HuH-7 (cell line): Measurements from ENCODE around the gene INA.

ENCODE experiments used
- DNase-seq: peaks from one replicate; pipeline ENCODE4 v3.0.0; 2011; ENCODE audit warnings: low spot score

INA gene

DNA sequence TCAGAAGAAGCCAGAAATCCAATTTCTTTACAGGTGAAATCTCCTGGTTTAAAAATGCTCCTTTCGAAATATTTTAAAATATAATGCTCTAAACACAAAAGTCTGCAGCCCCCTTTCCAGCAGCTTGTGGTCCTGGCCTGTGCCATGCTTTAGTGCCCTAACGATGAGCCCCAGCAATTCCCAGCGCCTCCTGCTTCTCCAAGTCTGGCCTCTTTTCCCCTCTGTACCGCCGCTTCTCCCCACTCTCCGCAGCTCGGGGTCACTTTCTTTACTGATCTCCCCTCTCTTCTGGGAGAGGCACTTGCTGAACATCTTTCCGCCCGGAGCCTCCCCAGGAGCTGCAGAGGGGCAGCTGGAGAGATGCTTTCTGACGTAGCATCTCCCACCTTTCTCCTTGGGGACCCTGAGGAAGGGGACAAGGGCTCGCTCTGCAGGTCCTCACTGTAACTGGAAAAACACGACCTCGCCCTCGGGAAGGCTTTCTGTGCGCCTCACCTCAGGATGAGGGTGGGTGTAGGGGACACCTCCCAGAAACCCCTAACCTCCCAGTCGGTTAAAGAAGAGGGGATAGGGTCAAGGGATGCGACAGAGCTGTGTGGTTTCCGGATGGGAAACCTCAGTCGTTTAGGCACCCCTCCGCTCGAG, 565 bp upstream of the INA start:
- no peak for DNase-seq

DNA sequence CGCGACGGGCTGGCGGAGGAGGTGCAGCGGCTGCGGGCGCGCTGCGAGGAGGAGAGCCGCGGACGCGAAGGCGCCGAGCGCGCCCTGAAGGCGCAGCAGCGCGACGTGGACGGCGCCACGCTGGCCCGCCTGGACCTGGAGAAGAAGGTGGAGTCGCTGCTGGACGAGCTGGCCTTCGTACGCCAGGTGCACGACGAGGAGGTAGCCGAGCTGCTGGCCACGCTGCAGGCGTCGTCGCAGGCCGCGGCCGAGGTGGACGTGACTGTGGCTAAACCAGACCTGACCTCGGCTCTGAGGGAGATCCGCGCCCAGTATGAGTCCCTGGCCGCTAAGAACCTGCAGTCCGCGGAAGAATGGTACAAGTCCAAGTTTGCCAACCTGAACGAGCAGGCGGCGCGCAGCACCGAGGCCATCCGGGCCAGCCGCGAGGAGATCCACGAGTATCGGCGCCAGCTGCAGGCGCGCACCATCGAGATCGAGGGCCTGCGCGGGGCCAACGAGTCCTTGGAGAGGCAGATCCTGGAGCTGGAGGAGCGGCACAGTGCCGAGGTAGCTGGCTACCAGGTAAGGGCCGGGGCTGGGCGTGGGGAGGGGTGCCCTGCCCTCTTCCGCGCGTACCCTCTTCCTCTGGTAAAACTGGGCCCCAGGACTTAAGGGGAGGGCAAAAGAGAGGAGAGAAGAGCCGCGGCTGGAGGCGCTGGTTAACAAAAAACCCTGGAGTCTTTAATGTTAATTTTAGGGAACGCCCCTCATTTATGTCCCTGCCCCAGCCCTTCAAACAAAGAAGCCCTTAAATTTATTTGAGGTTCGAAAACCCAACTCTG, 987 bp downstream of the INA start:
- DNase-seq, result no peak

DNA sequence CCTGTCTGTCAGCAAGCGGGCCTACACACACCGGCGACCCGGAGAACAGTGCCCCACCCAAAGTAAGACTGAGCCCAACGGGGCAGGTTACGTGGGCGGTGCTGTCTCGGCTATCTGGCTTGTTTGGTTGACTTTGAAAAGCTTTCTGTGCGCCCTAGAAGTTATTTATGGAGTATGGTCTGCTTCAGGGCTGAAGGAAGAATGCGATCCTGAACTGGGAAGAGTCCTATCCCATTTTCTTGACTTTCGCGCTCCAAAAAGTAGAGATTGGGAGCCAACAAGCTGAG, 1.5 kb downstream of the INA start:
- DNase-seq, result no peak

DNA sequence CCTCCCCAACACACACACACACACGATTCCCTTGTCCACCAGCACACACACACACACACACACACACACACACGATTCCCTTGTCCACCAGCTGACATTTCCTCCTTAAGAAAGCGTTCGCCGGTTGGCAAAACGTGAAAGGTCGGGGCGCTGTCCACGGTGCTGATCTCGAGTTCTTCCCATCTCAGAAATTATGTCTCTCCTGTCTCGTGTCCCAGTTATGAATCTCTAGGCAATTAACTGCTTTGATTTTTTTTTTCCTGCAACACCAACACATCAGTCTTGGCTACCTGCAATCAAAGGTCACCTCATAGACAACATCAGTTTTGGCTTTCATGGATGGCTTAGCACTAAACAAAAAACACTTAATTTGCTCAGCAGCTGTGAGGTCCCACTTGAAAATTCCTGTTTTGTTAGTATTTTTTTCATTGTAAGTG, 1.9 kb downstream of the INA start:
- DNase-seq, result peak; percentile 45

DNA sequence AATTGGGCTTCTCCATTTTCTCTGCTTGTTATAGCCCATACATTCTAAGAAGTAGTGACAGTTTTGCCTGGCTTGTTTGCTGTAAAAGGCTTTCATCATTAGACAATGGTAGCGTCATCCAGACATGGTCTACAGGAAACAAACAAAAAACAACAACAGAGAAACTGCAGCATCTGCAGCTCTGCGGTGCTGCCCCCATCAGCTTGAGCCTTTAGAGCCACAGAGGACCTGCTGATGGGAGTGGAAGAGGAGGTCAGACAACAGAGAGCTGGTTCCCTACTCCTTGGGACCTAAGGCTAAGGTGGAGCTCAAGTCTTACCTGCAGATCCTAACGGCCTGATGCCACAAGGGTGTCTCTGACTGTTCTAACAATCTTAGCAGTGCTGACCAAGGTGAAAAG, 3.1 kb downstream of the INA start:
- no peak for DNase-seq

DNA sequence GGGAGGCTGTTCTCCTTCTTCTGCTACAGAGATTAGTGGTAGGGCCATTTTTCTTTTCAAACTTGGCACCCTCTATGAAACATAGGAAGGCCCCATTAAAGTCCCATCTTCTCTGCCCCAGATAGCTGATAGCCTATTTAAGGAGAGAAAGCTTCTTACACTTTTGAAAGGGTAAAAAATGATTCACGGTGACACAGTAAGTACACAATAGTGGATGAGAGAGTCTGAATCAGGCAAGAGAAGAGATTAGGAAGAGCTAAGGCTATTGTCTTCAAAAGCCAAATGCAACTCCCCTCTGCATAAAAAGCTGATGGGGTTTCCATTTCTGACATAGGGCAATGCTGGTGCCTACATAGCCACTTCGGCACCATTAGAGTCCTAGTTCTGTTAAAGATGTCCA, 3.6 kb downstream of the INA start:
- DNase-seq, result no peak

DNA sequence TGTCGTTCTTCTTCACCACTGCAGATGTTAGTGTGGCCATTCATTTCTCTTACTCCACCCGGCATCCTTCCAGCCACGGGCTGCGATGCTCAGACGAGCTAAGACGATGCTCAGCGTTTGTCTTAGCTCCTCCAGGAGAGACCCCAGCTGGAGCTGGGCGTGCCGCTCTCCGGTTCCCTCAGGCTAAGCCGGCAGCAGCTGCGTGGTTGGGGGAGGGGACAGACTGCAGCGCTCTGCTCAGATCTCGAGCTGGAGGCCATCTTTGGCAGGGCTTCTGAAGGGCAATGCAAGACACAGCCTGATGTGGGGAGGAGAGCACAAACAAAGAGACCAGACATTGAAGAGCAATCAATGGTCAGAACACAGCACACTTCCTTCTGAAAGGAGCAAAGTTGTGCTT, 4.8 kb downstream of the INA start:
- no peak for DNase-seq

DNA sequence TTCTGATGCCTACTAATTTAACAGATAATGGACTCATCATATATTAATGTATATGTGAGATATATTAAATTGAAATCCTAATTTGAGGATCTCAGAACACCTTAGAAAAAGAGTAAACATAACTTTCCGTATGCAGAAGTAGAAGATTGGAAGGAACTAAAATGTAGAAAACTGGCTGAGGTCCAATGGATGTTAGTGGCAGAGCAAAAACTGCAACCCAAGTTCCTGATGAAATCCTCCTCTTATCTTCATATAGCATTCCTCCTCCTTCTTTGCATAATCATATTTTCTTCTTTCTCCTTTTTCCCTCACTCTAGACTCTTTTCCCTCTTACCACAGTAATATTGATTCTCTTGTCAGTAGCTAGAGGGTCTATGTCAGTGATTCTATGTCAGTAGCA, 6.0 kb downstream of the INA start:
- DNase-seq, result no peak

DNA sequence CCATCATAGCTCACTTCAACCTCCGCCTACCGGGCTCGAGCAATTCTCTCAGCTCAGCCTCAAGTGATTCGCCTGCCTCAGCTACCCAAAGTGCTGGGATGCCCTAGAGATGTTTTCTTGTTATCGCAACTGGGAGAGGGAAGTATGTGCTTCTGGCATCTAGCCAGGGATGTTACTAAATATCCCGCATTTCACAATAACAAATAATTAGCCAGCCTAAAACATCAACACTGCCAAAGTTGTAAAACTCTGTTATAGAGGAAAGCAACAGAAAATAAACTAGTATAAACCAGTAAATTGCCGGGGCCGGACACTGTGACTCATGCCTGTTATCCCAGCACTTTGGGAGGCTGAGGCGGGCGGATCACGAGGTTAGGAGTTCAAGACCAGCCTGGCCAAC, 7.2 kb downstream of the INA start:
- no peak for DNase-seq

DNA sequence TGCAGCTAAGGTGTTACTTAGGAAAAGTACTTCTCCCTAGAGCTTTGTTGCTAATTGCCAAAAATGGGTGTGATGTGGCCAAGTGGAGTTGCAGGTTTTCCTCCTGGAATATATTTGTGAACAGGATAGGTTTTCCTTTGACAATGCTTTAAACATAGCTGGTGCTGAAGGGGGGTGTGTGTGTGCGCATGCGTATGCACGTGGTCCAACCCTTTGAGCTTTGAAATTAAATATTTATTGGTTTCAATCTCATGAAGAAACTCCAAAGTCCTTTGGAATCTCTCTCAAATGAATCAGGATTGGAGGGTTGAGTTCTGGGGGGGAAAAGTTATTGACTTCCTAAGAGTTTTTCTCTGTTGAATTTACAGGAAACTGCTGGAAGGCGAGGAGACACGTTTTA, 11.1 kb downstream of the INA start:
- DNase-seq, result no peak

DNA sequence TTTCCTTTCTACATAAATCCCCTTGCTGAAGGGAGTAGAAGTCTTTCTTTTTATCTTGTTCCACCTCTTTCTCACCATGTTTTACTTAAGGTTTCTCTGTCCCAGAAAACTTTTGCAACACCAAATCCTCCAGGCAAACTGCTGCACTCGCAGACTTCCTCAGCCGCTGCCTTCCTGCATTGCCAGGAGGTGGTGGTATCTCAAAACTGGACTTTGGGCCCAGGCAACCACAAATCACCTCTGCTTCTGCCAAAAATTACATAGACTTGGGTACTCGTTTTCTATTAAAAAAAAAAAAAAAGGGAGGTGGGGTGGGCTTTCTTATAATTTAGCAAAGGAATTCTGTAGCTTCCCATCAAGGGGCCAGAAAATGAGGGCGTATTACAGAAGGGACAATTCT, 14.7 kb downstream of the INA start:
- DNase-seq, result no peak

DNA sequence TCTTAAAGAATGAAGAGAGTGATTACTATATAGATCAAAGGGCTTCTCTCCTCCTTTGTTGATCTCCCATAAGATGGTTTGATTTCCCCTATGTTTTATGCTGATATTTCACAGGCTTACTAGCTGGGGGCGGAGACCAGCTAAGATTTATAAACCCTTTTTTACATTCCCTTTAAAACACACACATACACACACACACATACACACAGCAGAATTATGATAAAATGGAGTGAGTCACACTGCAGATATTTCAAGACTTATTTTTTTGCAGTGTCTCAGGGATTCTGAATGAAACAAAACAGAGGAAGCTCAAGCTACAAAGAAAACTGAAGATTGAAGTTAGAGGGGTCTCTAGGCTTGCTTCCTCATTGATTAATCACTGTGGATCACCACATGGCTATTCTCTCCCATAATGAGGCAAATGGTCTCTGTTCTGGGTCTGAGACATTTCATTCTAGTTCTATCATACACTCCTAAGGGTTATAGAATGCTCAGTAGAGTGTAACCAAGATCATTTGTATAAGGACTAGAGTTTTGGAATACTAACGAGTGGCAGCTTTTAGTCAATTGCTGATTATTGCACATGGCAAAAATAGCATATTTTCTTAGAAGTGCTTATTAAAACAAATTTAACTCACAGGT, 18.6 kb downstream of the INA start:
- no peak for DNase-seq

DNA sequence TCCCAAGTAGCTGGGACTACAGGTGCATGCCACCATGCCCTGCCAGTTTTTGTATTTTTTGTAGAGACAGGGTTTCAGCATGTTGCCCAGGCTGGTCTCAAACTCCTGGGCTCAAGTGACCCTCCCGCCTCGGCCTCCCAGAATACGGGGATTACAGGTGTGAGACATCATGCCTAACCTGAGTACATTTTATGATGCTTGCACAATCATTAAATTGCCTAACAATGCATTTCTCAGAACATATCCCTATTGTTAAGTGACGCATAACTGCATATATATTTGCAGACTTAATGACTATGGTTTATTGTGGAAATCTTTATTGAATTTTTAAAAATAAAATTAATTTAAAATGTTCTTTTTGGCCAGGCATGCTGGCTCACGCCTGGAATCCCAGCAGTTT, 30.7 kb downstream of the INA start:
- no peak for DNase-seq

DNA sequence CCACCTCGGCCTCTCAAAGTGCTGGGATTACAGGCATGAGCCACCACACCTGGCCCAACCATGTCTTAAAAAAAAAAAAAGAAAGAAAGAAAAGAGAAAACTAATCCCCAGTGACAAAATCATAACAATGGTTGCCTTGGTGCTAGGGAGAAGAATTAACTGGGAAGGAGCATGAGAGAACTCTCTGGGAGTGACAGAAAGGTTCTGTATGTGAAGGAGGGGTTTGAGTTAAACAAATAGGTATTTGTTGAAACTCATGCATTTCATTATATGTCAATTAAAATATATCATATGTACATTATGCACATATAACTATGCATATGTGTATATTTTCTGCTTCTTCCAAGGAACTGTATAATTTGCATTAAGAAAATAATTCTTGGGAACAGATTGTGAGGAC, 33.3 kb downstream of the INA start:
- DNase-seq, result no peak

DNA sequence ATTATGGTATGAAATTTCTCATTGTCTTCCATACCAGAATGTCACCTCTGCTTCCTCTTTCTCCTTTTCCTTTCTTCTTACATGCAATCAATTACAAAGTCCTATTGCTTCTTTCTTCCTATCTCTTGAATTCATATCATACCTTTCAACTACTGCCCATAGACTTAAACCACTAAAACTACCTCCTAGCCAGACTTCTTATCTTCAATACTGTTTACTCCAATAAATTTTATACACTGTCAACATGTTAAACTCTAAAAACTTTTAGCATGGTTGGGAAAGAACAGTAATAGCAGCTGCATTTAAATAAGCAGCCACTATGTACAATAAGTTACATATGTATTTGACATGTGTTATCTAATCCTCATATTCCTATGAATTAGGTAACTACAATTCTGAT, 39.1 kb downstream of the INA start:
- DNase-seq, result no peak

DNA sequence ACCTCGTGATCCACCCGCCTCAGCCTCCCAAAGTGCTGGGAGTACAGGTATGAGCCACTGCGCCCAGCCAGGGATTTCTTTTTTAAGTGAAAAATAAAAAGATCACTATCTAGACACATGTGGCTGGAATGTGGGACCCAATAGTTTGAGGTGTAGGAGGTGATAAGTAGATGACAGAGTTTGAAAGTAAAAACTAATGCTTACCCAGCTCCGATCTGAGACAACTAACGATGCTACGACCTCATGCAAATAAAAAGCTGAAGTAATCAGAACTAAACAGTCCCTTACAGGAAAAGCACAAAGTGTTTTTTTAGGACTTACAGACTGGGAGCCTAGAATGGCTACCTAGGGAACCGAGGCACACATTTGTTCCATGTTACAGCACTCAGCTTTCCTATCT, 51.0 kb downstream of the INA start:
- DNase-seq, result no peak

DNA sequence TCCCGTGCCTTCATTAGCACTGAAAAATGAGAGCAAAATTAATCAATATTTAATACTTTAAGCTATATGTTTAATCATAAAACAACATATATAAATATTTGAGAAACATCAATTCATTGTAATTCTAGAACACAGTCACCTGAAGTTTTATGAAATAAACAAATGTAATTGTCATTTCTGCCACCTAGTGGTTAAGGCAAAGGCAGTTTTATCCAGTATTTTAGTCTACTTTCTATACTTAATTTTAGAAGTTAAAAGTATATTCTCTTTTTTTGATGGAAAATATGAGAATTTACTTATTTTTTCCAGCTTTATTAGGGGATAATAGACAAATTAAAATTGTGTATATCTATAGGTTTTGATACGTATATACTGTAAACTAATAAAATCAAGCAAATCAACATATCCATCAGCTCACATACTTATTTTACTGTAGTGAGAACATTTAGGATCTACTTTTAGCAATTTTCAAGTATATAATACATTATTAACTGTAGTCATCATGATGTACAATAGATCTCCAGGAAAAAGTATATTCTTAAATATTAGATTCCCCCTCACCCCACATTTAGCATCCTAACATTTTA, 57.1 kb downstream of the INA start:
- DNase-seq, result no peak

DNA sequence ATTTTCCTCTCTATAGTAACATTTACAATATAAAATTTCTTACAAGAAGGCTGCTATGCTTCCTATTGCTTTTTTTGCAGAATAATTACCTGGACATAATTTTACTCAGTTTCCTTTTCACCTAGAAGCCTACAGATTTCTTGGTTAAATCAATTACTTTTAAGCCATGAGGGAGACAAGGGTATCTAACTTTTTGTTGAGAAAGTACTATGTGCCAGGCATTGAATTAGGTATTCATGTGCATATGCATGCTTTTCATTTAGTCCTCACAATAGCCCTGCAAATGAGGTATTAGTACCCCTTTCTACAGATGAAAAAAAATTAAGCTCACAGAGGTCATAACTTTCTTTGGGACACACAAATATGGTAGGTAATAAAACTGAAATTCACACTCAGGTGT, 57.6 kb downstream of the INA start:
- DNase-seq, result no peak

DNA sequence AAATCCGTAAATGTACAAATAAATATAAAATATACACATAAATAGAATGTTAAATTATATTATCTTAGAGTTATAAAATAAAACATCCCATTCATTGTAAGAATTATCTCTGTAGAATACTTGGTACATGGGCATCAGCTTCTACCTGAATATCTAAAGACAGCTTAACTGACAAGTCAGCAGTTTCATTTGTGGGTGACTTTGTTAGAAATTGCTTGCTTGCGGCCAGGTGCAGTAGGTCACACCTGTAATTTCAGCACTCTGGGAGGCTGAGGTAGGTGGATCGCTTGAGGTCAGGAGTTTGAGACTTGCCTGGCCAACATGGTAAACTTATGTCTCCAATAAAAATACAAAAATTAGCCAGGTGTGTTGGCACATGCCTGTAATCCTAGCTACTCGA, 59.4 kb downstream of the INA start:
- no peak for DNase-seq
